GM23338 (cell line): ENCODE results near the gene IWS1. TPM values are rescaled to one million over a fixed set of nuclear protein-coding genes. Genes with fewer than 3 reads are reported as not detected.
"Not testable (repeated sequence)": the region's sequence is repeated elsewhere in the genome, so short reads cannot be mapped to it uniquely, and the experiment has no call there.

Experiments
- ATAC-seq: fragments of 200-7000 bp; cut with Tn5 transposase; 3 replicates; pipeline ENCODE4 v1.9.1; 2020
- DNase-seq: peaks from one replicate; pipeline ENCODE4 v3.0.0-alpha.2; 2015; ENCODE audit warnings: low spot score
- H2AFZ ChIP-seq: fragments of 200-600 bp; sonication (generic); 2 replicates; pipeline ENCODE4 v1.8.0; 2016; ENCODE audit warnings: antibody characterized with exemption, mild to moderate bottlenecking, moderate library complexity
- H3F3A ChIP-seq: fragments of 200-600 bp; sonication (generic); replicated peaks from 2 replicates; pipeline ENCODE4 v1.8.0; 2017; ENCODE audit warnings: antibody characterized with exemption, mixed run types, low read depth
- H3K27ac ChIP-seq: fragments of 200-600 bp; sonication (generic); 2 replicates; pipeline ENCODE4 v1.6.1; 2016; ENCODE audit warnings: low read depth
- H3K27me3 ChIP-seq: fragments of 200-600 bp; sonication (generic); 2 replicates; pipeline ENCODE4 v1.8.0; 2016; ENCODE audit warnings: mild to moderate bottlenecking, mixed run types, moderate library complexity; ENCODE audit not compliant: insufficient read depth
- H3K36me3 ChIP-seq: fragments of 200-600 bp; sonication (generic); 2 replicates; pipeline ENCODE4 v1.8.0; 2016; ENCODE audit warnings: mild to moderate bottlenecking; ENCODE audit not compliant: insufficient read depth
- H3K4me1 ChIP-seq: fragments of 200-600 bp; sonication (generic); 2 replicates; pipeline ENCODE4 v1.8.0; 2016; ENCODE audit warnings: mild to moderate bottlenecking, moderate library complexity; ENCODE audit not compliant: insufficient read depth
- H3K4me2 ChIP-seq: fragments of 200-600 bp; sonication (generic); 2 replicates; pipeline ENCODE4 v1.7.1; 2017; ENCODE audit warnings: mixed run types
- H3K4me3 ChIP-seq: fragments of 200-600 bp; sonication (generic); 2 replicates; pipeline ENCODE4 v1.6.1; 2016; ENCODE audit warnings: mixed run types
- H3K79me2 ChIP-seq: fragments of 200-600 bp; sonication (generic); replicated peaks from 2 replicates; pipeline ENCODE4 v1.8.0; 2017; ENCODE audit warnings: mild to moderate bottlenecking; ENCODE audit not compliant: insufficient read depth
- H3K9me2 ChIP-seq: fragments of 200-600 bp; sonication (generic); 2 replicates; pipeline ENCODE4 v1.8.0; 2017; ENCODE audit not compliant: insufficient read depth
- H4K20me1 ChIP-seq: fragments of 200-600 bp; sonication (generic); replicated peaks from 2 replicates; pipeline ENCODE4 v1.8.0; 2017; ENCODE audit warnings: mild to moderate bottlenecking; ENCODE audit not compliant: insufficient read depth
- H3K27ac Mint-ChIP-seq: 2 replicates; pipeline ENCODE4 v1.8.0; 2020; ENCODE audit warnings: inconsistent platforms, mild to moderate bottlenecking, moderate library complexity, mixed read lengths
- H3K27me3 Mint-ChIP-seq: 3 replicates; pipeline ENCODE4 v1.8.0; 2022; ENCODE audit warnings: low read depth, mild to moderate bottlenecking, moderate library complexity, mixed read lengths, inconsistent platforms; ENCODE audit not compliant: insufficient read depth, poor library complexity
- H3K36me3 Mint-ChIP-seq: 3 replicates; pipeline ENCODE4 v1.8.0; 2021; ENCODE audit warnings: low read depth, mild to moderate bottlenecking, inconsistent platforms, moderate library complexity, mixed read lengths
- H3K4me1 Mint-ChIP-seq: 3 replicates; pipeline ENCODE4 v1.8.0; 2020; ENCODE audit warnings: mild to moderate bottlenecking, inconsistent platforms, mixed read lengths
- H3K4me3 Mint-ChIP-seq: 3 replicates; pipeline ENCODE4 v1.8.0; 2021; ENCODE audit warnings: moderate library complexity, mild to moderate bottlenecking, inconsistent platforms, mixed read lengths
- H3K9me3 Mint-ChIP-seq: 3 replicates; pipeline ENCODE4 v1.8.0; 2020; ENCODE audit warnings: moderate library complexity, mild to moderate bottlenecking, inconsistent platforms, mixed read lengths
- ETS1 ChIP-seq: IDR thresholded peaks from 2 replicates; pipeline ENCODE4 v1.6.1; 2016; ENCODE audit warnings: antibody characterized with exemption
- EZH2 ChIP-seq: fragments of 200-600 bp; sonication (generic); IDR thresholded peaks from one replicate; pipeline ENCODE4 v1.8.0; 2017; ENCODE audit warnings: antibody characterized with exemption, mild to moderate bottlenecking, low read depth; ENCODE audit not compliant: unreplicated experiment
- EZH2phosphoT487 ChIP-seq: fragments of 200-600 bp; sonication (generic); IDR thresholded peaks from one replicate; pipeline ENCODE4 v1.8.1; 2018; ENCODE audit warnings: antibody characterized with exemption; ENCODE audit not compliant: unreplicated experiment
- JUNB ChIP-seq: IDR thresholded peaks from one replicate; pipeline ENCODE4 v1.6.1; 2016; ENCODE audit warnings: antibody characterized with exemption; ENCODE audit not compliant: unreplicated experiment
- NANOG ChIP-seq: IDR thresholded peaks from 2 replicates; pipeline ENCODE4 v1.6.1; 2016; ENCODE audit warnings: antibody characterized with exemption, borderline replicate concordance
- REST ChIP-seq: IDR thresholded peaks from one replicate; pipeline ENCODE4 v1.6.1; 2018; ENCODE audit warnings: antibody characterized with exemption; ENCODE audit not compliant: unreplicated experiment
- STAT1 ChIP-seq: IDR thresholded peaks from one replicate; pipeline ENCODE4 v1.6.1; 2016; ENCODE audit warnings: antibody characterized with exemption; ENCODE audit not compliant: unreplicated experiment
- ZNF114 ChIP-seq: fragments of 250-450 bp; sonication (Bioruptor Pico); IDR thresholded peaks from 2 replicates; pipeline ENCODE4 v1.5.0; 2020; ENCODE audit warnings: mild to moderate bottlenecking, moderate library complexity
- polyA plus RNA-seq: library from polyadenylated mRNA; unstranded; fragments of >200 nt; fragmentation: Nextera tagmentation; extraction: Ambion mirVana; gene quantifications from 2 replicates; pipeline ENCODE4 v1.2.1, GENCODE V29; 2016
- total RNA-seq: library from RNA; depleted of rRNA; stranded (reverse); fragments of >200 nt; shearing (Covaris generic); gene quantifications from 2 replicates; pipeline ENCODE4 v1.2.3, GENCODE V29; 2014

IWS1 gene
- total and polyA plus RNA-seq, 2 experiments from 2014 or later = 82.8 to 97.2 TPM

GRCh38 chr2:127530245-127531140, 4.2 kb upstream of the IWS1 start (continued):
- TF ChIP-seq REST = no peak
- TF ChIP-seq ZNF114 (CRISPR knock-in tag) = no peak
- no peak for TF ChIP-seq ETS1
- TF ChIP-seq JUNB = no peak
- no peak for TF ChIP-seq EZH2phosphoT487
- TF ChIP-seq EZH2 = no peak
- TF ChIP-seq NANOG = no peak

GRCh38 chr2:127529416-127529815, 3.1 kb upstream of the IWS1 start:
- H3K36me3 ChIP-seq, DNase-seq, H3K4me3 ChIP-seq, H3K9me2 ChIP-seq, H3K27ac Mint-ChIP-seq, H4K20me1 ChIP-seq, H3F3A ChIP-seq, H3K4me2 ChIP-seq, H3K4me3 Mint-ChIP-seq, H3K9me3 Mint-ChIP-seq, H3K27me3 ChIP-seq, ATAC-seq, H3K27ac ChIP-seq, H2AFZ ChIP-seq, H3K36me3 Mint-ChIP-seq: not testable (repeated sequence)
- Mint-ChIP-seq H3K27me3 (peaks cover 12% of the 10 kb centered on the region), H3K4me1 (peaks cover 16% of the 10 kb centered on the region)
- Histone ChIP-seq H3K4me1 (peaks cover 15% of the 10 kb centered on the region), H3K79me2 (peaks cover 16% of the 10 kb centered on the region)

- no peak overlapping the region for H3K27ac ChIP-seq
- H3K27me3 ChIP-seq = no peaks in the 10 kb centered on the region
- peak overlapping the region; percentile 19; the same call in 1 of the 2 replicates for H2AFZ ChIP-seq
- H4K20me1 ChIP-seq = peaks cover 8% of the 10 kb centered on the region; the same call in 1 of the 2 replicates
- peak; percentile 27 for DNase-seq
- H3K4me3 ChIP-seq = no peak overlapping the region
- H3K4me1 Mint-ChIP-seq = peaks cover 16% of the 10 kb centered on the region
- H3F3A ChIP-seq = no peaks in the 10 kb centered on the region
- peaks cover 15% of the 10 kb centered on the region for H3K4me1 ChIP-seq
- TF ChIP-seq ZNF114 (CRISPR knock-in tag) = no peak
- no peak for TF ChIP-seq ETS1
- no peak for TF ChIP-seq STAT1
- H3K4me2 ChIP-seq = no peak overlapping the region
- H3K27ac Mint-ChIP-seq = no peak overlapping the region
- H3K79me2 ChIP-seq = peaks cover 25% of the 10 kb centered on the region
- peaks cover 4% of the 10 kb centered on the region; the same call in 1 of the 3 replicates for H3K9me3 Mint-ChIP-seq
- H3K9me2 ChIP-seq = no peaks in the 10 kb centered on the region; the same call in 1 of the 2 replicates
- H3K27me3 Mint-ChIP-seq = peaks cover 12% of the 10 kb centered on the region
- H3K4me3 Mint-ChIP-seq = no peak overlapping the region
- 0 out of 2 replicates have a peak, but pooled peaks cover 3% of the 10 kb centered on the region for H3K36me3 ChIP-seq
- H3K36me3 Mint-ChIP-seq = peaks cover 6% of the 10 kb centered on the region
- no peak for ATAC-seq
These were observed 2.2 kb upstream of the IWS1 start for GRCh38 chr2:127528487-127528886.
